Activated CD4-positive, alpha-beta T cell treated with anti-CD3 and anti-CD28 coated beads for 36 hours (primary cell): ENCODE results near the gene MGLL. TPM values are rescaled to one million over a fixed set of nuclear protein-coding genes. Genes with fewer than 3 reads are reported as not detected.
"Not testable (repeated sequence)": the region's sequence is repeated elsewhere in the genome, so short reads cannot be mapped to it uniquely, and the experiment has no call there.

Experiments
- ATAC-seq: fragments of 200-7000 bp; cut with Tn5 transposase; one replicate; pipeline ENCODE4 v1.10.0; 2021; ENCODE audit warnings: mild to moderate bottlenecking, moderate library complexity
- CTCF ChIA-PET: fragments of 350-600 bp; sonication (Branson Sonifier 250); formaldehyde crosslinking; loops from one replicate; lab custom pipeline; 2021; ENCODE audit warnings: antibody characterized with exemption; lab: Charles Lee
- POLR2A ChIA-PET: fragments of 350-600 bp; sonication (Branson Sonifier 250); formaldehyde crosslinking; loops from one replicate; lab custom pipeline; 2021; ENCODE audit warnings: antibody characterized with exemption, inconsistent platforms; lab: Charles Lee
- DNase-seq: peaks from one replicate; pipeline ENCODE4 v3.0.0-alpha.2; 2020
- H3K27ac Mint-ChIP-seq: one replicate; pipeline ENCODE4 v1.8.0; 2021; ENCODE audit warnings: mixed read lengths
- H3K27me3 Mint-ChIP-seq: one replicate; pipeline ENCODE4 v1.8.0; 2021; ENCODE audit warnings: mixed read lengths
- H3K36me3 Mint-ChIP-seq: one replicate; pipeline ENCODE4 v1.8.0; 2021; ENCODE audit warnings: low read depth, mixed read lengths
- H3K4me1 Mint-ChIP-seq: one replicate; pipeline ENCODE4 v1.8.0; 2021; ENCODE audit warnings: mixed read lengths
- H3K4me3 Mint-ChIP-seq: one replicate; pipeline ENCODE4 v1.8.0; 2021; ENCODE audit warnings: mild to moderate bottlenecking, moderate library complexity, mixed read lengths
- H3K9me3 Mint-ChIP-seq: one replicate; pipeline ENCODE4 v1.8.0; 2021; ENCODE audit warnings: low read depth, mixed read lengths
- intact Hi-C, 2 experiments: fragments of 100-400 bp; cut with DNase I in 1 of 2; cut with micrococcal nuclease in 1 of 2; formaldehyde crosslinking; loops; one replicate each; pipeline versions ENCODE4 v1.14.2 to v1.15.1; 2022 to 2024; cut with DNase I, micrococcal nuclease
- total RNA-seq, 2 experiments: library from RNA; stranded (reverse); gene quantifications; one replicate each; pipeline ENCODE4 v1.2.3, GENCODE V29; 2021

The MGLL gene
- total RNA-seq, 2 experiments from 2014 or later, result 0.49 to 0.50 TPM

GRCh38 chr3:127662001-127662469, 160.3 kb downstream of the MGLL start:
- CTCF ChIA-PET, result interaction anchor here (0.7 to 1.5 kb wide), 2 partner anchors 11 to 120 kb away, joined by 4 read pairs; no protein-coding TSS in a partner anchor
- Mint-ChIP-seq H3K36me3 (no peaks in the 10 kb centered on the region), H3K4me3 (no peak overlapping the region), H3K9me3 (no peaks in the 10 kb centered on the region), H3K27me3 (no peaks in the 10 kb centered on the region), H3K4me1 (no peaks in the 10 kb centered on the region), H3K27ac (no peak overlapping the region)
- no peak for DNase-seq
- POLR2A ChIA-PET, result interaction anchor here (1.3 kb wide), 1 partner anchor 10 kb away, joined by 3 read pairs; no protein-coding TSS in a partner anchor
- ATAC-seq, result no peak
- intact Hi-C loops, result no loop called here

GRCh38 chr3:127661600-127661999, 160.7 kb downstream of the MGLL start:
- intact Hi-C loops, result no loop called here
- H3K36me3 Mint-ChIP-seq, result no peaks in the 10 kb centered on the region
- no peak overlapping the region for H3K4me3 Mint-ChIP-seq

GRCh38 chr3:127660621-127661251, 161.6 kb downstream of the MGLL start:
- H3K36me3 Mint-ChIP-seq, result no peaks in the 10 kb centered on the region
- no peaks in the 10 kb centered on the region for H3K27me3 Mint-ChIP-seq
- POLR2A ChIA-PET, result interaction anchor here (0.6 kb wide), 1 partner anchor 275 kb away, joined by 4 read pairs; no protein-coding TSS in a partner anchor
- no peak overlapping the region for H3K27ac Mint-ChIP-seq
- H3K9me3 Mint-ChIP-seq, result no peaks in the 10 kb centered on the region
- ATAC-seq (no peak), DNase-seq (no peak)
- H3K4me1 Mint-ChIP-seq, result no peaks in the 10 kb centered on the region
- CTCF ChIA-PET, result no interaction called here
- intact Hi-C loops, result no loop called here
- H3K4me3 Mint-ChIP-seq, result no peak overlapping the region

More at GRCh38 chr3:127661600-127661999, 160.7 kb downstream of the MGLL start:
- no peak overlapping the region for H3K27ac Mint-ChIP-seq
- H3K4me1 Mint-ChIP-seq, result no peaks in the 10 kb centered on the region
- ChIA-PET POLR2A (interaction anchor here (0.6 kb wide), 1 partner anchor 274 kb away, joined by 4 read pairs; no protein-coding TSS in a partner anchor), CTCF (interaction anchor here (0.7 to 1.5 kb wide), 2 partner anchors 10 to 120 kb away, joined by 4 read pairs; no protein-coding TSS in a partner anchor)
- no peak for DNase-seq
- H3K9me3 Mint-ChIP-seq, result no peaks in the 10 kb centered on the region
- no peaks in the 10 kb centered on the region for H3K27me3 Mint-ChIP-seq
- no peak for ATAC-seq

- POLR2A ChIA-PET, result interaction anchor here (0.7 kb wide), 1 partner anchor 621 kb away, joined by 4 read pairs; no protein-coding TSS in a partner anchor
- intact Hi-C loops, result loop anchor here in 1 of 2 experiments (10.0 kb wide), 1 partner anchor 177 kb away; no protein-coding TSS in a partner anchor
Measured at GRCh38 chr3:127658234-127658633, 164.1 kb downstream of the MGLL start.

GRCh38 chr3:127656906-127657305, 165.4 kb downstream of the MGLL start:
- intact Hi-C loops, result loop anchor here in 1 of 2 experiments (10.0 kb wide), 1 partner anchor 178 kb away; no protein-coding TSS in a partner anchor
- POLR2A ChIA-PET, result no interaction called here
- ATAC-seq, result no peak
- H3K36me3 Mint-ChIP-seq, result no peaks in the 10 kb centered on the region
- no peak overlapping the region for H3K27ac Mint-ChIP-seq
- H3K4me3 Mint-ChIP-seq, result no peak overlapping the region
- no peaks in the 10 kb centered on the region for H3K4me1 Mint-ChIP-seq
- H3K9me3 Mint-ChIP-seq, result no peaks in the 10 kb centered on the region
- CTCF ChIA-PET, result no interaction called here
- DNase-seq, result no peak
- H3K27me3 Mint-ChIP-seq, result peaks cover 2% of the 10 kb centered on the region

More at GRCh38 chr3:127658234-127658633, 164.1 kb downstream of the MGLL start:
- H3K4me3 Mint-ChIP-seq, result no peak overlapping the region
- no peaks in the 10 kb centered on the region for H3K9me3 Mint-ChIP-seq
- H3K4me1 Mint-ChIP-seq, result no peaks in the 10 kb centered on the region
- no peaks in the 10 kb centered on the region for H3K27me3 Mint-ChIP-seq
- ATAC-seq, result no peak
- DNase-seq, result no peak
- no peaks in the 10 kb centered on the region for H3K36me3 Mint-ChIP-seq
- H3K27ac Mint-ChIP-seq, result no peak overlapping the region
- CTCF ChIA-PET, result interaction anchor here (0.6 to 0.9 kb wide), 2 partner anchors 14 to 28 kb away, joined by 3 to 4 read pairs; partner anchors contain the start of gene ABTB1

GRCh38 chr3:127655641-127656040, 166.7 kb downstream of the MGLL start:
- Mint-ChIP-seq H3K27me3 (peaks cover 2% of the 10 kb centered on the region), H3K9me3 (no peaks in the 10 kb centered on the region), H3K4me1 (no peaks in the 10 kb centered on the region), H3K27ac (no peak overlapping the region), H3K36me3 (no peaks in the 10 kb centered on the region), H3K4me3 (no peak overlapping the region)
- intact Hi-C loops, result loop anchor here in 1 of 2 experiments (10.0 kb wide), 1 partner anchor 179 kb away; no protein-coding TSS in a partner anchor
- ATAC-seq, result no peak
- CTCF ChIA-PET, result interaction anchor here (0.6 kb wide), 1 partner anchor 13 kb away, joined by 4 read pairs; no protein-coding TSS in a partner anchor
- DNase-seq, result no peak
- POLR2A ChIA-PET, result no interaction called here

- H3K4me3 Mint-ChIP-seq, H3K4me1 Mint-ChIP-seq, H3K27me3 Mint-ChIP-seq, DNase-seq, H3K27ac Mint-ChIP-seq, H3K9me3 Mint-ChIP-seq, H3K36me3 Mint-ChIP-seq, POLR2A ChIA-PET, ATAC-seq: not testable (repeated sequence)
- intact Hi-C loops, result loop anchor here in 1 of 2 experiments (10.0 kb wide), 1 partner anchor 180 kb away; no protein-coding TSS in a partner anchor
- CTCF ChIA-PET, result interaction anchor here (0.6 kb wide), 1 partner anchor 14 kb away, joined by 4 read pairs; no protein-coding TSS in a partner anchor
Measured at GRCh38 chr3:127654993-127655392, 167.3 kb downstream of the MGLL start.

GRCh38 chr3:127654374-127654773, 167.9 kb downstream of the MGLL start:
- ChIA-PET POLR2A (no interaction called here), CTCF (no interaction called here)
- H3K36me3 Mint-ChIP-seq, result no peaks in the 10 kb centered on the region
- H3K9me3 Mint-ChIP-seq, result no peaks in the 10 kb centered on the region
- DNase-seq (no peak), ATAC-seq (no peak)
- no peaks in the 10 kb centered on the region for H3K4me1 Mint-ChIP-seq
- H3K27me3 Mint-ChIP-seq, result peaks cover 2% of the 10 kb centered on the region
- intact Hi-C loops, result loop anchor here in 1 of 2 experiments (10.0 kb wide), 1 partner anchor 180 kb away; no protein-coding TSS in a partner anchor
- H3K27ac Mint-ChIP-seq, result no peak overlapping the region
- H3K4me3 Mint-ChIP-seq, result no peak overlapping the region

GRCh38 chr3:127652246-127652995, 169.9 kb downstream of the MGLL start:
- no peak overlapping the region for H3K4me3 Mint-ChIP-seq
- peak; percentile 74 for ATAC-seq
- H3K27ac Mint-ChIP-seq, result no peak overlapping the region
- H3K9me3 Mint-ChIP-seq, result no peaks in the 10 kb centered on the region
- H3K27me3 Mint-ChIP-seq, result peaks cover 2% of the 10 kb centered on the region
- ChIA-PET CTCF (interaction anchor here (0.5 to 2.1 kb wide), 9 partner anchors 9 to 556 kb away, joined by 3 to 6 read pairs (median 4); no protein-coding TSS in a partner anchor), POLR2A (interaction anchor here (0.6 kb wide), 1 partner anchor 66 kb away, joined by 3 read pairs; no protein-coding TSS in a partner anchor)
- peak; percentile 57 for DNase-seq
- H3K4me1 Mint-ChIP-seq, result no peaks in the 10 kb centered on the region
- intact Hi-C loops, result loop anchor here (1.0 to 10.0 kb wide), 4 partner anchors 42 to 319 kb away; no protein-coding TSS in a partner anchor
- H3K36me3 Mint-ChIP-seq, result no peaks in the 10 kb centered on the region

- ATAC-seq (no peak), DNase-seq (no peak)
- intact Hi-C loops, result loop anchor here (1.0 to 10.0 kb wide), 4 partner anchors 43 to 320 kb away; no protein-coding TSS in a partner anchor
- no peaks in the 10 kb centered on the region for H3K36me3 Mint-ChIP-seq
- POLR2A ChIA-PET, result no interaction called here
- no peaks in the 10 kb centered on the region for H3K9me3 Mint-ChIP-seq
- H3K27me3 Mint-ChIP-seq, result peaks cover 2% of the 10 kb centered on the region
- no peak overlapping the region for H3K4me3 Mint-ChIP-seq
- CTCF ChIA-PET, result interaction anchor here (0.5 to 2.1 kb wide), 14 partner anchors 9 to 995 kb away, joined by 3 to 6 read pairs (median 4); no protein-coding TSS in a partner anchor
- H3K27ac Mint-ChIP-seq, result no peak overlapping the region
- no peaks in the 10 kb centered on the region for H3K4me1 Mint-ChIP-seq
Measured at GRCh38 chr3:127651516-127652172, 170.7 kb downstream of the MGLL start.
